ENCODE results near the gene SPECC1L. TPM values are rescaled to one million over a fixed set of nuclear protein-coding genes. Genes with fewer than 3 reads are reported as not detected.

SPECC1L gene
- total RNA-seq, 1 donor from 2014 or later = 79.5 TPM

DNA sequence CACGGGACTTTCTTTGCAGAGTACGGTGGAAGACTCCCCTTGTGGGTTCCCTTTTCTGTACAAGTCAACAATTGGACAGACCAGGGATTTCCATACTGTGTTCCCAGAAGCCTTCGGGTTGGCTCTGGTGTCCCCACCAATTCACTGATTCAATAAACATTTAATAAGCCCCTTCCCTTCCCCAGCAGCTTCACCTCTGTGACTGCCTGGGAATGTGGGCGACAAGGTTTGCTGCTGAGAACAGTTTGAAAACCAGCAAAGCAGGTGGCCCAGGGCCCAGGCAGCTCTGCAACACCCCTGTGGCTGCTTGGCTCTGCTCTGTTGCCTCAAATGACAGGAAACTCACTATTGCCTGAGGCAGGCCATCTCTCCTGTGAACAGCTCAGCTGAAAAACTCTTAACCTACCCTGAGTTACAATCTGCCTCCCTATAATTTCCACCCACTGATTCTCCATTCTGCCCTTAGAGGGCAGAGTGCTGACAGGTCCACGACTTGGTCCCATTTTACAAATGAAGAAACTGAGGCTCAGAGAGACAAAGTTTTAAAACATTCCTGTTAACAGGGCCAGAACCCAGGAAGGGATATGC lies 167.2 kb downstream of the SPECC1L start:
- TF ChIP-seq, protein P1, sequence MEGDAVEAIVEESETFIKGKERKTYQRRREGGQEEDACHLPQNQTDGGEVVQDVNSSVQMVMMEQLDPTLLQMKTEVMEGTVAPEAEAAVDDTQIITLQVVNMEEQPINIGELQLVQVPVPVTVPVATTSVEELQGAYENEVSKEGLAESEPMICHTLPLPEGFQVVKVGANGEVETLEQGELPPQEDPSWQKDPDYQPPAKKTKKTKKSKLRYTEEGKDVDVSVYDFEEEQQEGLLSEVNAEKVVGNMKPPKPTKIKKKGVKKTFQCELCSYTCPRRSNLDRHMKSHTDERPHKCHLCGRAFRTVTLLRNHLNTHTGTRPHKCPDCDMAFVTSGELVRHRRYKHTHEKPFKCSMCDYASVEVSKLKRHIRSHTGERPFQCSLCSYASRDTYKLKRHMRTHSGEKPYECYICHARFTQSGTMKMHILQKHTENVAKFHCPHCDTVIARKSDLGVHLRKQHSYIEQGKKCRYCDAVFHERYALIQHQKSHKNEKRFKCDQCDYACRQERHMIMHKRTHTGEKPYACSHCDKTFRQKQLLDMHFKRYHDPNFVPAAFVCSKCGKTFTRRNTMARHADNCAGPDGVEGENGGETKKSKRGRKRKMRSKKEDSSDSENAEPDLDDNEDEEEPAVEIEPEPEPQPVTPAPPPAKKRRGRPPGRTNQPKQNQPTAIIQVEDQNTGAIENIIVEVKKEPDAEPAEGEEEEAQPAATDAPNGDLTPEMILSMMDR (IDR thresholded peaks at IDR 0.05) = peak; percentile 40
- DNase-seq (ENCODE audit: extremely low spot score, unreplicated experiment) = no peak
- Mint-ChIP-seq H3K4me1 (ENCODE audit: unreplicated experiment) (peaks cover 35% of the 10 kb centered on the region), H3K27me3 (ENCODE audit: unreplicated experiment) (no peaks in the 10 kb centered on the region), H3K36me3 (ENCODE audit: unreplicated experiment) (no peaks in the 10 kb centered on the region), H3K9me3 (ENCODE audit: unreplicated experiment) (no peaks in the 10 kb centered on the region), H3K27ac (ENCODE audit: unreplicated experiment) (no peak overlapping the region), H3K4me3 (ENCODE audit: unreplicated experiment) (no peak overlapping the region)

- peaks cover 23% of the 10 kb centered on the region for H3K4me1 Mint-ChIP-seq (ENCODE audit: unreplicated experiment)
These were observed 169.7 kb downstream of the SPECC1L start for GRCh38 chr22:24440270-24440717.

DNA sequence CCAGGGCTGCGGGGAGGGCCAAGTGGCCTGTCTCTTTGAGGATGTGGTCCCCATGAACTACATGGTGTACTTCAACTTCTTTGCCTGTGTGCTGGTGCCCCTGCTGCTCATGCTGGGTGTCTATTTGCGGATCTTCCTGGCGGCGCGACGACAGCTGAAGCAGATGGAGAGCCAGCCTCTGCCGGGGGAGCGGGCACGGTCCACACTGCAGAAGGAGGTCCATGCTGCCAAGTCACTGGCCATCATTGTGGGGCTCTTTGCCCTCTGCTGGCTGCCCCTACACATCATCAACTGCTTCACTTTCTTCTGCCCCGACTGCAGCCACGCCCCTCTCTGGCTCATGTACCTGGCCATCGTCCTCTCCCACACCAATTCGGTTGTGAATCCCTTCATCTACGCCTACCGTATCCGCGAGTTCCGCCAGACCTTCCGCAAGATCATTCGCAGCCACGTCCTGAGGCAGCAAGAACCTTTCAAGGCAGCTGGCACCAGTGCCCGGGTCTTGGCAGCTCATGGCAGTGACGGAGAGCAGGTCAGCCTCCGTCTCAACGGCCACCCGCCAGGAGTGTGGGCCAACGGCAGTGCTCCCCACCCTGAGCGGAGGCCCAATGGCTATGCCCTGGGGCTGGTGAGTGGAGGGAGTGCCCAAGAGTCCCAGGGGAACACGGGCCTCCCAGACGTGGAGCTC lies 170.2 kb downstream of the SPECC1L start:
- H3K9me3 Mint-ChIP-seq (ENCODE audit: unreplicated experiment) = no peaks in the 10 kb centered on the region

More at GRCh38 chr22:24440270-24440717, 169.7 kb downstream of the SPECC1L start:
- Mint-ChIP-seq H3K4me3 (ENCODE audit: unreplicated experiment) (no peak overlapping the region), H3K36me3 (ENCODE audit: unreplicated experiment) (no peaks in the 10 kb centered on the region), H3K27ac (ENCODE audit: unreplicated experiment) (no peak overlapping the region), H3K9me3 (ENCODE audit: unreplicated experiment) (no peaks in the 10 kb centered on the region), H3K27me3 (ENCODE audit: unreplicated experiment) (no peaks in the 10 kb centered on the region)
- TF ChIP-seq, protein P1 (IDR thresholded peaks at IDR 0.05) = no peak
- no peak for DNase-seq (ENCODE audit: extremely low spot score, unreplicated experiment)

GRCh38 chr22:24441406-24442351 lies 171.0 kb downstream of the SPECC1L start:
- DNase-seq (ENCODE audit: extremely low spot score, unreplicated experiment) = no peak
- no peak overlapping the region for H3K4me3 Mint-ChIP-seq (ENCODE audit: unreplicated experiment)
- no peaks in the 10 kb centered on the region for H3K36me3 Mint-ChIP-seq (ENCODE audit: unreplicated experiment)
- H3K27me3 Mint-ChIP-seq (ENCODE audit: unreplicated experiment) = no peaks in the 10 kb centered on the region
- H3K27ac Mint-ChIP-seq (ENCODE audit: unreplicated experiment) = no peak overlapping the region
- peaks cover 20% of the 10 kb centered on the region for H3K4me1 Mint-ChIP-seq (ENCODE audit: unreplicated experiment)
- no peaks in the 10 kb centered on the region for H3K9me3 Mint-ChIP-seq (ENCODE audit: unreplicated experiment)
- TF ChIP-seq, protein P1 (IDR thresholded peaks at IDR 0.05) = no peak

More for the DNA sequence above, 170.2 kb downstream of the SPECC1L start:
- Mint-ChIP-seq H3K36me3 (ENCODE audit: unreplicated experiment) (no peaks in the 10 kb centered on the region), H3K4me1 (ENCODE audit: unreplicated experiment) (peaks cover 24% of the 10 kb centered on the region), H3K4me3 (ENCODE audit: unreplicated experiment) (no peak overlapping the region), H3K27me3 (ENCODE audit: unreplicated experiment) (no peaks in the 10 kb centered on the region), H3K27ac (ENCODE audit: unreplicated experiment) (no peak overlapping the region)
- TF ChIP-seq, protein P1 (IDR thresholded peaks at IDR 0.05) = no peak
- no peak for DNase-seq (ENCODE audit: extremely low spot score, unreplicated experiment)

All from osteocyte (in vitro differentiated cells).